ENCODE results near the gene CHP1.

DNA sequence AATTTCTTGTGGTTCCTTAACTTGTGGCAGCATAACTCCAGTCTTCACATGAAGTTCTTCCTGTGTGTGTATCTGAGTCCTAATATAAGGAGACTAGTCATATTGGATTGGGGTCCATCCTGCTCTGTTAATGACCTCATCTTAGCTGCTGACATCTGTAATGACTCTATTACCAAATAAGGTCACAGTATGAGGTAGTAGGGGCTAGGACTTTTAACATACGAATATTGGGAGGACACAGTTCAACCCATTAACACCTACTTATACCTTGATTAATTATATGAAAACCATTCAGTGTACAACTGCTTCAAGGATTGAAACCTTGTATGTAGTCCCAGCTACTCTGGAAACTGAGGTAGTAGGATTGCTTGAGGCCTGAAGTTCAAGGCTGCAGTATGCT, 57.4 kb downstream of the CHP1 start:
- TF ChIP-seq EZH2 (IDR thresholded peaks at IDR 0.05; ENCODE audit: borderline replicate concordance, low read depth, low read length, poor library complexity, severe bottlenecking), result no peak
- TF ChIP-seq CTCF (conservative IDR thresholded peaks at IDR 0.05; ENCODE audit: low read depth, low read length), result no peak

Measured in A673 (cell line).